Measurements from ENCODE around the gene JADE2.

DNA sequence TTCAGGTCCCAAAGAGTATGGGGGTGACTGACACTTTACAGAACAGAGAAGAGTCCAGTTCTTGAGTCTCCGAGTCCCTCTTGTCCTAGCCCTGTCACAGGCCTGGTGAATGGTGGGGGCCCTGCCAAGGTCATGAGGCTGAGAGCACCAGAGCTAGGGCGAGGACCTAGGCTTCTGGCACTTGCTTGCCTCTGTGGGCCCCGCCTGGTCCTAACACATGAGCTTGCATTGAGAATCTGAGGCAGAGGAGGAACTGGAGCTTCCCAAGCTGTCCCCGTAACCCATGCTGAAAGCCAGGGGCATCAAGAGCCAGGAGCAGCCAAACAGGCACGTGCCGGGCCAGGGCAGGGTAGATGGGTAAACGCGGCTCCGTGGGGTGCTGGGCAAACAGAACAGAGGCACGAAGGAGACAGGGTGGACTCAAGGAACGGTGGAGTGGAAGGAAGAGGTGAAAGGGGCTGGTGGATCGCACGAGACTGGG, 41.3 kb downstream of the JADE2 start:
- TF ChIP-seq, protein P1, sequence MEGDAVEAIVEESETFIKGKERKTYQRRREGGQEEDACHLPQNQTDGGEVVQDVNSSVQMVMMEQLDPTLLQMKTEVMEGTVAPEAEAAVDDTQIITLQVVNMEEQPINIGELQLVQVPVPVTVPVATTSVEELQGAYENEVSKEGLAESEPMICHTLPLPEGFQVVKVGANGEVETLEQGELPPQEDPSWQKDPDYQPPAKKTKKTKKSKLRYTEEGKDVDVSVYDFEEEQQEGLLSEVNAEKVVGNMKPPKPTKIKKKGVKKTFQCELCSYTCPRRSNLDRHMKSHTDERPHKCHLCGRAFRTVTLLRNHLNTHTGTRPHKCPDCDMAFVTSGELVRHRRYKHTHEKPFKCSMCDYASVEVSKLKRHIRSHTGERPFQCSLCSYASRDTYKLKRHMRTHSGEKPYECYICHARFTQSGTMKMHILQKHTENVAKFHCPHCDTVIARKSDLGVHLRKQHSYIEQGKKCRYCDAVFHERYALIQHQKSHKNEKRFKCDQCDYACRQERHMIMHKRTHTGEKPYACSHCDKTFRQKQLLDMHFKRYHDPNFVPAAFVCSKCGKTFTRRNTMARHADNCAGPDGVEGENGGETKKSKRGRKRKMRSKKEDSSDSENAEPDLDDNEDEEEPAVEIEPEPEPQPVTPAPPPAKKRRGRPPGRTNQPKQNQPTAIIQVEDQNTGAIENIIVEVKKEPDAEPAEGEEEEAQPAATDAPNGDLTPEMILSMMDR (IDR thresholded peaks at IDR 0.05; ENCODE audit: low read depth, low read length, poor library complexity, severe bottlenecking) = no peak
- TF ChIP-seq EZH2phosphoT487 (IDR thresholded peaks at IDR 0.05; ENCODE audit: borderline replicate concordance, low read length) = no peak

All from DOHH2 (cell line).